IMR-90 (cell line): ENCODE data around the gene MRPL40. TPM values are rescaled to one million over a fixed set of nuclear protein-coding genes. Genes with fewer than 3 reads are reported as not detected.

Experiments used
- ATAC-seq: fragments of 200-7000 bp; cut with Tn5 transposase; 2 replicates; pipeline ENCODE4 v1.9.1; 2020; ENCODE audit warnings: low read depth, mild to moderate bottlenecking, moderate library complexity
- BruUV-seq: library from RNA; stranded (reverse); fragments of 400-500 nt; replicated peaks from 2 replicates; lab custom pipeline; 2021; lab: Mats Ljungman, UMichigan
- CTCF ChIA-PET: fragments of 300-600 bp; formaldehyde crosslinking; extraction: SDS; loops from one replicate; lab custom pipeline; 2021; ENCODE audit warnings: antibody characterized with exemption; lab: Yijun Ruan, JAX
- POLR2A ChIA-PET: fragments of 300-600 bp; sonication (Branson Sonifier 250); formaldehyde crosslinking; loops from one replicate; lab custom pipeline; 2022; ENCODE audit warnings: antibody characterized with exemption; ENCODE audit not compliant: unreplicated experiment; lab: Charles Lee
- DNase-seq: peaks from one replicate; pipeline ENCODE4 v3.0.0; 2013
- H2AFZ ChIP-seq: replicated peaks from 2 replicates; pipeline ENCODE3; 2013; ENCODE audit warnings: low read length, mild to moderate bottlenecking; ENCODE audit not compliant: poor library complexity
- H2AK5ac ChIP-seq: 2 replicates; pipeline ENCODE4 v1.6.1; 2013; ENCODE audit warnings: low read depth, low read length, inconsistent platforms
- H2AK9ac ChIP-seq: replicated peaks from 2 replicates; pipeline ENCODE3; 2013; ENCODE audit warnings: mild to moderate bottlenecking, low read depth, low read length, moderate library complexity; ENCODE audit not compliant: poor library complexity
- H2BK120ac ChIP-seq: 2 replicates; pipeline ENCODE4 v1.6.1; 2013; ENCODE audit warnings: low read depth, low read length, inconsistent platforms
- H2BK15ac ChIP-seq: 3 replicates; pipeline ENCODE4 v1.6.1; 2013; ENCODE audit warnings: low read depth, low read length, inconsistent platforms
- H2BK20ac ChIP-seq: 2 replicates; pipeline ENCODE4 v1.6.1; 2013; ENCODE audit warnings: low read depth, mild to moderate bottlenecking, inconsistent platforms, low read length, moderate library complexity
- H2BK5ac ChIP-seq: 2 replicates; pipeline ENCODE4 v1.6.1; 2013; ENCODE audit warnings: mild to moderate bottlenecking, low read depth, low read length, inconsistent platforms; ENCODE audit not compliant: poor library complexity, severe bottlenecking
- H3K14ac ChIP-seq: replicated peaks from 2 replicates; pipeline ENCODE4 v1.6.1; 2013; ENCODE audit warnings: low read depth, low read length, inconsistent platforms
- H3K18ac ChIP-seq: 2 replicates; pipeline ENCODE4 v1.6.1; 2013; ENCODE audit warnings: low read depth, low read length, control low read depth
- H3K23ac ChIP-seq: 2 replicates; pipeline ENCODE4 v1.6.1; 2013; ENCODE audit warnings: low read depth, low read length, inconsistent platforms
- H3K27ac ChIP-seq: 2 replicates; pipeline ENCODE4 v1.5.1; 2013; ENCODE audit warnings: mild to moderate bottlenecking, control low read depth, low read length; ENCODE audit not compliant: insufficient read depth
- H3K27me3 ChIP-seq: 2 replicates; pipeline ENCODE4 v1.6.1; 2013; ENCODE audit warnings: low read length; ENCODE audit not compliant: control insufficient read depth, insufficient read depth
- H3K36me3 ChIP-seq: 2 replicates; pipeline ENCODE4 v1.6.1; 2013; ENCODE audit warnings: low read length, mixed read lengths; ENCODE audit not compliant: control insufficient read depth, insufficient read depth
- H3K4ac ChIP-seq: 2 replicates; pipeline ENCODE4 v1.6.1; 2013; ENCODE audit warnings: low read depth, low read length, inconsistent platforms
- H3K4me1 ChIP-seq: 2 replicates; pipeline ENCODE4 v1.6.1; 2013; ENCODE audit warnings: low read length, mixed read lengths; ENCODE audit not compliant: control insufficient read depth, insufficient read depth
- H3K4me2 ChIP-seq: 2 replicates; pipeline ENCODE4 v1.6.1; 2013; ENCODE audit warnings: low read depth, mild to moderate bottlenecking, control low read depth, low read length, moderate library complexity
- H3K4me3 ChIP-seq: 2 replicates; pipeline ENCODE4 v1.5.1; 2013; ENCODE audit warnings: low read depth, mild to moderate bottlenecking, control low read depth, low read length, moderate library complexity; ENCODE audit not compliant: insufficient read depth
- H3K56ac ChIP-seq: 2 replicates; pipeline ENCODE4 v1.6.1; 2013; ENCODE audit warnings: low read length, inconsistent platforms; ENCODE audit not compliant: insufficient read depth; ENCODE audit errors: extremely low read depth
- H3K79me1 ChIP-seq, 2 experiments: 2 replicates each; pipeline ENCODE4 v1.6.1; 2013; ENCODE audit warnings: low read length in 2 of 2, inconsistent platforms in 1 of 2, low read depth in 1 of 2
- H3K9ac ChIP-seq: 2 replicates; pipeline ENCODE4 v1.6.1; 2013; ENCODE audit warnings: low read depth, low read length, control low read depth
- H3K9me1 ChIP-seq: 2 replicates; pipeline ENCODE4 v1.6.1; 2013; ENCODE audit warnings: low read length, inconsistent platforms; ENCODE audit not compliant: insufficient read depth
- H3K9me3 ChIP-seq: 2 replicates; pipeline ENCODE4 v1.6.1; 2013; ENCODE audit warnings: low read length; ENCODE audit not compliant: control insufficient read depth, insufficient read depth
- H4K20me1 ChIP-seq: 2 replicates; pipeline ENCODE4 v1.6.1; 2013; ENCODE audit warnings: low read length, inconsistent platforms; ENCODE audit not compliant: insufficient read depth
- H4K5ac ChIP-seq: 2 replicates; pipeline ENCODE4 v1.6.1; 2013; ENCODE audit warnings: mild to moderate bottlenecking, low read depth, low read length, control low read depth
- H4K8ac ChIP-seq, 2 experiments: 2 replicates each; pipeline ENCODE4 v1.6.1; 2013; ENCODE audit warnings: low read depth in 2 of 2, low read length in 2 of 2, control low read depth in 1 of 2, inconsistent platforms in 1 of 2
- H4K91ac ChIP-seq: 2 replicates; pipeline ENCODE4 v1.6.1; 2013; ENCODE audit warnings: low read depth, low read length, inconsistent platforms; ENCODE audit not compliant: insufficient read depth
- CTCF ChIP-seq: conservative IDR thresholded peaks from 2 replicates; pipeline ENCODE4 v1.5.1; 2012; ENCODE audit warnings: mild to moderate bottlenecking, low read depth, low read length, improper control_type of control experiment
- MAFK ChIP-seq: IDR thresholded peaks from 2 replicates; pipeline ENCODE4 v1.6.1; 2012; ENCODE audit warnings: low read depth, low read length, improper control_type of control experiment
- WGBS, 2 experiments: methylation state at CpG; one replicate each; pipeline versions ENCODE4 v1.1.5 to v1.1.7; 2013; ENCODE audit warnings: missing lambda C conversion rate in 2 of 2; ENCODE audit not compliant: insufficient read length in 1 of 2; ENCODE audit errors: extremely low coverage in 2 of 2; 5-methylcytosine and 5-hydroxymethylcytosine counted together
- dilution Hi-C: fragments of 300-500 bp; cut with HindIII; formaldehyde crosslinking; loops from one replicate; pipeline ENCODE4 v1.14.3; 2018; ENCODE audit warnings: low sequenced_read_pairs; ENCODE audit not compliant: unreplicated experiment
- in situ Hi-C: fragments of 300-500 bp; cut with MboI; formaldehyde crosslinking; loops from 3 replicates; pipeline ENCODE4 v1.14.3; 2019; ENCODE audit warnings: low sequenced_read_pairs, inconsistent platforms, mixed read lengths
- intact Hi-C: fragments of 100-400 bp; cut with micrococcal nuclease; formaldehyde crosslinking; loops from 2 replicates; pipeline ENCODE4 v1.10.0; 2022
- polyA plus RNA-seq, 3 experiments: library from polyadenylated mRNA; depleted of rRNA; stranded (reverse); fragments of >200 nt; gene quantifications; 2 replicates each; pipeline ENCODE4 v1.2.3, GENCODE V29; 2012; ENCODE audit warnings: low replicate concordance in 1 of 3
- total RNA-seq: library from RNA; depleted of rRNA; stranded (reverse); fragments of >200 nt; gene quantifications from 2 replicates; pipeline ENCODE4 v1.2.3, GENCODE V29; 2012

The MRPL40 gene
- total and polyA plus RNA-seq, 2 of the 4 experiments (the other 2 are of a cell fraction), result 36.7 to 37.5 TPM

DNA sequence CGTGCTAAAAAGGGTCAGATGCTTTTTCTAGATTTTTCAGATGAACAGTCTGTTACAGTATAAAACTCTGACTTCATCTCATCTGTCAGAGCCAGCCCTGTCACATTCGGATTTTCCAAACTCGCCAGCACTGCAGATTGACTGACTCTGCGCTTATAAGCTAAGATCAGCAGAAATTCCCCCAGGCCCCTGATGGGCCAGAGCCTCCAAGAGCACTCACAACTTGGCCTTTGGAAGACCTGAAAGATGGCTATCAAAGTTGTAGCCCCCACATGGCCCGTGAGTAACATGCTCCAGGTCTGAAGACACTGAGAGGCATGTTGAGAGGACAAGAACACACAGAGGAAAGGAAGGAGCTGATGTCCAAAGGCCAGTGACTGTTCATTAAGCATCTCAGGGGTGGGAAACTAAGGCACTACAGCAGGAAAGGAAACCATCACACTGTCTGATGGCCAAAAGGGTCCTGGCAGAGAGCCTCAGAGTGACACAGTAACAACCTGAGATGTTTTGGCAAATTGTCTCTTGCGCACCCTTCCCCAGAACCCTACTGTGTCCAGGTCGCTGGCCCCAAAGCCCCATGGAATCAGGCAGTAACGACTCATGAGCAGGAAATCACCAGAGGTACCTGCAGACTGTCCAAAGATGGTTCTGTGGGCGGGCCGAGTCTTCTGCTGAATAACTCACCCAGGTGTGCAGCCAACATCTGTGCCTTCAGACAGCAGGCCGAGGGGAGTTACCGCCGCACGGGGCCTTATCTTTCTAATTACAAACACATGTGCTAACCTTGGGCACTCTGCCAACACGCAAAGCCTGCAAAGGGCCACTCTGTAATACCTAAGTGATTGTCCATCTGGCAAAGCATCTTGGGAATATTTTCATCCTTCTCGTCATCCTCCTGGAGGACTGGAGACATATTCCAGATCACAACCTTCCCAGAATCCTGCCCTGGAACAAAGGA lies 24.4 kb upstream of the MRPL40 start:
- POLR2A ChIA-PET, result no interaction called here
- no peak overlapping the region for H2BK5ac ChIP-seq
- intact Hi-C loops, result no loop called here

More for the DNA sequence above, 24.4 kb upstream of the MRPL40 start:
- Histone ChIP-seq H4K8ac (no peak overlapping the region), H2AK5ac (no peak overlapping the region), H3K4ac (no peak overlapping the region), H3K4me3 (no peak overlapping the region), H3K14ac (no peak overlapping the region), H3K9me1 (peaks cover 19% of the 10 kb centered on the region), H2BK20ac (no peak overlapping the region), H3K79me1 (peaks cover 44 to 65% of the 10 kb centered on the region in 2 experiments), H3K4me2 (no peak overlapping the region), H3K36me3 (peaks cover 38% of the 10 kb centered on the region), H2BK15ac (no peak overlapping the region), H3K23ac (no peak overlapping the region), H3K18ac (no peak overlapping the region), H4K5ac (no peak overlapping the region), H3K4me1 (peaks cover 3% of the 10 kb centered on the region), H3K56ac (no peak overlapping the region), H3K9ac (no peak overlapping the region), H2AK9ac (no peak overlapping the region), H3K27me3 (no peaks in the 10 kb centered on the region), H3K9me3 (no peaks in the 10 kb centered on the region), H4K20me1 (peaks cover 26% of the 10 kb centered on the region), H3K27ac (no peak overlapping the region), H4K91ac (no peak overlapping the region), H2AFZ (no peak overlapping the region), H2BK120ac (no peak overlapping the region)
- in situ Hi-C loops, result no loop called here
- dilution Hi-C loops, result no loop called here
- WGBS, 2 experiments, result 98% methylated on average over 8 of the region's 16 CpGs; no CpG with 5 or more reads in 1 of the 2 experiments
- CTCF ChIA-PET, result no interaction called here
- TF ChIP-seq CTCF, result no peak
- no peak for TF ChIP-seq MAFK
- ATAC-seq (no peak), DNase-seq (peak; percentile 29)
- BruUV-seq, result no TSS peak
